Medulla oblongata (tissue), 1 donor: ENCODE data around the gene UPF1.

Experiments used
- DNase-seq: peaks from one replicate; pipeline ENCODE4 v3.0.0-alpha.2; 2015; ENCODE audit errors: extremely low spot score

UPF1 gene

DNA sequence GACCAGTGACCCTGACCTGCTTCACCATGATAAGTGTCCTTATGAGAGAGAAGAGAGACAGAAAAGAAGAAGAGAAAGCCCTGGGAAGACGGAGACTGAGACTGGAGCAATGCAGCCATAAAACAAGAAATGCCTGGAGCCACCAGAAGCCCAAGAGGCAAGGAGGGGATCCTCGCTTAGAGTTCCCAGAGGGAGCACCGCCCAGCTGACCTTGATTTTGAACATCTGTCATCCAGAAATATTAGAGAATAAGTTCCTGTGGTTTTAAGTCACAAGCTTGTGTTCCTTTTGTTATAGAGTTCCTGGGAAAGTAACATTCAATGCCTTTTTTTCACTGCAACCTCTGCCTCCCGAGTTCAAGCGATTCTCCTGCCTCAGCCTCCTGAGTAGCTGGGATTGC, 44.0 kb downstream of the UPF1 start:
- no peak for DNase-seq

DNA sequence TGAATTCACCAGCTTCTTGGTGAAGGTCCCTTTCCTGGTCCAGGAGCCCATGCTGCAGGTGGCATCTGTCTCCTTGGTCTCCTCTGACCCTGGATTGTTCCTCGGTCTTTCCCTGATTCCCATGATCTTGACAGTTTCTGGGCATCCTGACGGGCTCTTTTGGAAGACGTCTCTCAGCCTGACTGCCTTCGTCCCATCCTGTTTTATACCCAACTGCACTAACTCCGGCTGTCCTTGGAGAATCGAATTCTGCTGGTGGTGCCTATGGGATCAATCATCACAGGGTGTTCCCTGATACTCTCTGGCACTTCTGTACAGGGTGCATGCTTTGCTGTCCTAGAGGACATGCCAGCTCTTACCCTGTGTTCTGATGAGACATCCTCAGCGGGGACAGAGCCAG, 45.1 kb downstream of the UPF1 start:
- DNase-seq = no peak

DNA sequence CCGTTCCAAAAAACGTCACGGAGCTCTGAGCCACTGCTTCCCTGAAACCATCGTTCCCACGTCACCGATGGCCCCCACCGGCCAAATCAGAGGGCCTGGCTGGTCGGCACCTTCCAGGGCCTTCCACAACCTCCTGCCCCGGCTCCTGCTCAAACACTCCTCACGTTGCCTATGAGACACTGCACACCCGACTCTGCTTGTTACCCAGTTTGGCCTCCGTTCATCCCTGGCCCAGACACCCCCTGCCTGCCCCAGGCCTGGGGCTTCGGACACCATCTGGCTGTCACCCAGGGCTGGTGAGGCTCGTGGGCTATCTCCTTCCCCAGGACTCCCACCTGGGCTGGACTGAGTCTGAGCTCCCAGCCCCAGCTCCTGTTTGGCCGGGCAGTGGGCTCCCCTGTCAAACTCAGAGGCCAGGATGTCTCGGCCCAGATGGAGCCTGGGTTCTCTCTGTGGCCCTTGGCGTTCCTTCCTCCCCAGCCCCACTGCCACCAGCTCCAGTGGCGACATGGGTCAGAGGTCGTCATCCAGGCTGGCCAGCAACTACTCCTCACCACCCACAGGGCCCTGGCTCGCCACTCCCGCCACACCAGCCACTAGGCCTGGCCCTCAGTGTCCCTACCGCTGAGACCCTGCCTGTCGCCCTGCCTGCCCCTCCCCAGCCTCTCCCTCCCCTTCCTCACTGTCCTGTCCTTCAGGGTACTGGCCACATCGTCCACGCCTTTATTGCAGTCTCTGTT, 46.5 kb downstream of the UPF1 start:
- DNase-seq = no peak

DNA sequence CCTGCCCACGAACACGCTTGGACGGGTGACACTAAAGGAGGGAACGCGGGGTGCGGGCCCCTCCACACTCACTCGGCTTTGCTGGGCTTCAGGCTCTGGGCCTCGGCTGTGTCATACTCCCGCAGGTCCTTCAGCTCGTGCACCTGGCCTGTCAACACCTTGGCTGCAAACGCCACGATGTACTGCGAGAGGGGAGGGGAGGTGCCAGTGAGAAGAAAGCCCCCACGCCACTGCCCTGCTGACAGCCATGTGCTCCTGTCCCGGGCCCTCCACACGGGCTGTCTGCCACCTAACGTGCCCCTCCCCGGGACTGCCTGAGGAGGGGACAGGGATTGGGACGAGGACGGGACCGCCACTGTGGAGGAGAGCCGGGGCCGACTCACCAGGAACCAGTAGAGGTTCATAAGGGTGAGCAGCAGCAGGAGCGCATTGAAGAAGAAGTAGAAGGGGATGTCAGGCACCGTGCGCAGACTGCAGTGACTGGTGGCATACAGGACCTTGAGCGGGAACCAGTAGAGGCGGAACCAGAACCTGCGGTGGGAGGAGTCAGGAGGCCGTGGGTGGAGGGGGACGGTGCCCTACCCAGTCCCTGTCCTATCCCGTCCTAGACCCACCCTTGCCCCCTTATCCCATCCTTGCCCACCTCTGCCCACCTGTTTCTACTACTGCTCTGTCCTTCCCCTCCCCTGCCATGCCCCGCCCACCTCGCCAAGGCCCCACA, 47.3 kb downstream of the UPF1 start:
- DNase-seq = no peak

GRCh38 chr19:18879579-18880373, 48.0 kb downstream of the UPF1 start:
- no peak for DNase-seq

DNA sequence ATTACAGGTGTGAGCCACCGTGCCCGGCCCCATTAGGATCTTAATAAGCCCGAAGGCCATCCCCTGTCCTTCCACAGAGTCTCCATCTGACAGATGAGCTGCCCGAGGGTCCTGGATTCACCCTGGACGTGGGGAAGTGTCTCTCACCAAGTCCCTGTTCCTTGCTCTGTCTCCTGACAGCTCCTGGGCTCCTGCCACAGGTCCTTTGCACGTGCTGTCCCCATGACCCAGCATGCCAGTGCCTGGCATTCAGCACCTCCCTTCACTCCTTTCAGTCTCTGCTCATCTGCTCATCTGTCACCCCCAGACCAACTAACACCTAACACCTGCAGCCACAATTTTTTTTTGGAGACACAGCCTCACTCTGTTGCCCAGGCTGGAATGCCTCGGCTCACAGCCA, 49.7 kb downstream of the UPF1 start:
- DNase-seq = no peak

GRCh38 chr19:18883526-18884304, 52.0 kb downstream of the UPF1 start:
- DNase-seq = no peak

DNA sequence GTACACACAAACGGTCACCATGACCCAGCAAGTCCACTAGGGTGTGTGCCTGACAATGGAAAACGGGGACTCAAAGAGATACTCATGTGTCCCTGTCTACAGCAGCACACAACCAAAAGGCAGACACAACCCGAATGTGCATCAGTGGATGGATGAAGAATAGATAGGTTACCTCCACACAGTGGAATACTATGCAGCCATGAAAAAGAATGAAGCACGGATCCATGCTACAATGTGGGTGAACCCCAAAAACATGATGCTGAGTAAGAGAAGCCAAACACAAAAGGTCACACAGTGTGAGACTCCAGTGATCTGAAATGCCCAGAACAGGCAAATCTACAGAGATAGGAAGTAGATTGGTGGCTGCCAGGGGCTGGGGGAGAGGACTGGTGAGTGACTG, 55.2 kb downstream of the UPF1 start:
- no peak for DNase-seq

- DNase-seq = no peak
Observed at GRCh38 chr19:18889949-18890745, 58.4 kb downstream of the UPF1 start.

GRCh38 chr19:18893587-18894253, 62.0 kb downstream of the UPF1 start:
- no peak for DNase-seq

- DNase-seq = peak; percentile 96
Observed at GRCh38 chr19:18894254-18895037, 62.7 kb downstream of the UPF1 start.

GRCh38 chr19:18895038-18895823, 63.5 kb downstream of the UPF1 start:
- no peak for DNase-seq

DNA sequence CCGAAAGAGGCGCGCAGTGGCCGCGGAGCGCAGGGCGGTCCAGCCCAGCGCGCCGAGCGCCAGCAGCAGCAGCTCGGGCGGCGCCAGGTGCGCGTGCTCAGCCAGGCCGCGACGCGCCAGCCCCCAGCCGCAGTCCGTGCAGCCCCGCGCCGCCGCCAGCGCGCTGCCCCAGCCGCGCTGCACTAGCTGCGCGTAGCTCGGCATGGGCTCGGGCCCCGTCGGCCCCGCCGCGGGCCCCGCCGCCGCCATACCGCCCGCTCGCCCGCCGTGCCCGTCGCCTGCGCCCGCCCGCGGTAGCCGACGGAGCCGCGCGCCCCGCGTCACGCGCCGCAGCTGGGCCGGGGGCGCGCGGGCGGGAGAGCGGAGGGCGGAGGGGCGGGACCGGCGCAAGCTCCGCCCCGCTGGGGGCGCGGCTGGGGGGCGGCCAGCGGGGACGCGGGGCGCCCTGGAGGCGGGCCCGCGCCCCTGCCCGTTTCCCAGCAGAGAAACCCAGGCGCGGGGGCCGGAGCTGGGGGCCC, 64.1 kb downstream of the UPF1 start, which contains the start of gene CERS1:
TSS of gene CERS1 (minus strand) at position 335 of the 518 bp plus-strand sequence. CDS start at position 249, 86 bp downstream.
- DNase-seq = peak; percentile 66

DNA sequence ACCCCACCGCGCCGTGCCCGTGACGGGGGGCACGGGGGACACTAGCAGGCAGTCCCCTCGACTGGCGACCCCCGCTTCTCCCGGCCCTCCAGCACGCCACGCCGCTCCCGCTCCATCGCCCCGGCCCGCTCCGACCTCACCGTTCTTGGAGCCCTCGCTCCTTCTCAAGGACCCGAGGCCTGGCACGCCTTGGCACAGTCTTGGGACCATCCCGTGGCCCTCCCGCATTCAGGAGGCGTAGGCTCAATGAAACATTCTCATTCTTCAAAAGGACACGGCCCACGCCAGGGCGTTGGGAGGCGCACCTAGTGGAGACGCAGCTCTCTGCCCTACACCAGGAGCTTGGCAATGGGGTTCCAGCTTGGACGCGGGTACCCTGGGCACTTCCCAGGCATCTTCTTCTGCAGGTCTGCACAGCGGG, 64.7 kb downstream of the UPF1 start:
- peak; percentile 59 for DNase-seq

- DNase-seq = no peak
Observed at GRCh38 chr19:18897094-18898029, 65.6 kb downstream of the UPF1 start.

DNA sequence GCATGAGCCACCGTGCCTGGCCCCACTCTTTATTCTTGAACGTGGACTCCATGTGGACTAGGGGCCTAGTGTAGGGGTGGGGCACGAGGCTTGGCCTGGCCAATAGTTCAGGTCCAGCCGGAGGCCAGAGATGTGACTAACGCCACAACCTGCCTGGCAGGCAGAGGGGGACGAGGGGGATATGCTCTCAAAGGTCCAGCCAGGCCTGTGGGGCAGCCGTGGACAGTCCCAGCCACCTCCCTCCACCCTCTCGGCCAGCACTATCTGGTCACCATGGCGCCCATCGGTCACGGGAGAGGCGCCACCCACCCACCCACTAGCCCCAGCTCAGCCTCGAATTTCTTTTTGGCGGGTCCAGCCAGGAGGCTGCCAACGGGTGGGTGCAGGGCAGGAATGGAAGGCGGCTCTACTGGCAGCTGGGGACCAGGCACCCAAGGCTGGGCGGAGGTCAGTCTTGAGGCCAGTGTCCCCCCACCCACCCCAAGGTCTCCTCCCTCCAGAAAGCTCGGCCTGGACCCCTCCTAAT, 66.4 kb downstream of the UPF1 start:
- DNase-seq = no peak
